K562 (cell line): ENCODE results near the gene LRMDA. TPM values are rescaled to one million over a fixed set of nuclear protein-coding genes. Genes with fewer than 3 reads are reported as not detected.

Experiments used
- ATAC-seq: fragments of 200-7000 bp; cut with Tn5 transposase; 3 replicates; pipeline ENCODE4 v1.9.1; 2020; ENCODE audit warnings: moderate library complexity
- BruUV-seq: library from RNA; stranded (reverse); fragments of 400-500 nt; replicated peaks from 2 replicates; lab custom pipeline; 2021; lab: Mats Ljungman, UMichigan
- CTCF ChIA-PET: fragments of 300-600 bp; formaldehyde crosslinking; extraction: SDS; loops from one replicate; lab custom pipeline; 2021; ENCODE audit warnings: low intra/inter-chr PET ratio; lab: Yijun Ruan, JAX
- POLR2A ChIA-PET: fragments of 300-600, 350-650 bp; sonication (Branson Sonifier 250); formaldehyde crosslinking; extraction: SDS; loops from one replicate; lab custom pipeline; 2021; ENCODE audit warnings: antibody characterized with exemption, inconsistent platforms; lab: Yijun Ruan, JAX
- DNase-seq, 4 experiments: peaks; one replicate each; pipeline versions ENCODE4 v3.0.0 to v3.0.0-alpha.2; 2011 to 2018; ENCODE audit warnings: low spot score in 3 of 4, mixed read lengths in 3 of 4; ENCODE audit errors: extremely low read depth in 1 of 4
- FAIRE-seq: peaks from 2 replicates; lab custom pipeline; 2011; peaks lifted over from hg19 to GRCh38; lab: Jason Lieb, UNC
- H2AFZ ChIP-seq: 2 replicates; pipeline ENCODE4 v1.6.0; 2011; ENCODE audit warnings: low read depth, low read length, control low read depth, inconsistent platforms
- H3K27ac ChIP-seq: fragments of 200-600 bp; 3 replicates; pipeline ENCODE4 v1.8.0; 2011; ENCODE audit warnings: low read depth, mild to moderate bottlenecking, control low read depth, inconsistent platforms, low read length, moderate library complexity, mixed read lengths; ENCODE audit errors: extremely low read depth
- H3K27me3 ChIP-seq, 2 experiments: fragments of 300-600 bp in 1 of 2; 2 replicates in 1 of 2; 3 replicates in 1 of 2; pipeline versions ENCODE4 v1.6.0 to v1.8.0; 2011; ENCODE audit warnings: inconsistent platforms in 2 of 2, low read length in 2 of 2, mild to moderate bottlenecking in 1 of 2, mixed read lengths in 1 of 2, moderate library complexity in 1 of 2; ENCODE audit not compliant: control insufficient read depth in 2 of 2, insufficient read depth in 2 of 2
- H3K36me3 ChIP-seq: fragments of 300-600 bp; 3 replicates; pipeline ENCODE4 v1.8.0; 2011; ENCODE audit warnings: mild to moderate bottlenecking, low read length, inconsistent platforms; ENCODE audit not compliant: control insufficient read depth, insufficient read depth
- H3K4me1 ChIP-seq, 2 experiments: fragments of 200-600 bp in 1 of 2; replicated peaks in 1 of 2; 2 replicates in 1 of 2; 3 replicates in 1 of 2; pipeline versions ENCODE4 v1.5.1 to v1.8.0; 2011; ENCODE audit warnings: inconsistent platforms in 2 of 2, low read length in 2 of 2, mild to moderate bottlenecking in 1 of 2, mixed read lengths in 1 of 2, moderate library complexity in 1 of 2; ENCODE audit not compliant: control insufficient read depth in 2 of 2, insufficient read depth in 2 of 2
- H3K4me2 ChIP-seq: 2 replicates; pipeline ENCODE4 v1.6.1; 2011; ENCODE audit warnings: low read length, control low read depth, inconsistent platforms, mixed read lengths; ENCODE audit not compliant: insufficient read depth
- H3K4me3 ChIP-seq: fragments of 200-600 bp; sonication (generic), shearing (Covaris generic); 2 replicates; pipeline ENCODE4 v1.5.1; 2016; ENCODE audit warnings: control low read depth, inconsistent platforms
- H3K79me2 ChIP-seq: fragments of 200-600 bp; 3 replicates; pipeline ENCODE4 v1.8.0; 2011; ENCODE audit warnings: low read length, inconsistent platforms; ENCODE audit not compliant: control insufficient read depth, insufficient read depth
- H3K9ac ChIP-seq, 2 experiments: 2 replicates each; pipeline versions ENCODE4 v1.6.0 to v1.6.1; 2011; ENCODE audit warnings: low read depth in 2 of 2, low read length in 2 of 2, control low read depth in 1 of 2, inconsistent platforms in 1 of 2, mild to moderate bottlenecking in 1 of 2, mixed read lengths in 1 of 2; ENCODE audit not compliant: insufficient read depth in 1 of 2
- H3K9me1 ChIP-seq: one replicate; pipeline ENCODE4 v1.6.0; 2011; ENCODE audit warnings: inconsistent platforms, mild to moderate bottlenecking, low read length, moderate library complexity; ENCODE audit not compliant: control insufficient read depth, insufficient read depth
- H3K9me3 ChIP-seq: replicated peaks from 2 replicates; pipeline ENCODE4 v1.5.1; 2011; ENCODE audit warnings: low read depth, low read length, inconsistent platforms; ENCODE audit not compliant: control insufficient read depth, insufficient read depth
- H4K20me1 ChIP-seq: replicated peaks from 2 replicates; pipeline ENCODE4 v1.6.1; 2011; ENCODE audit warnings: low read length, inconsistent platforms, mixed read lengths; ENCODE audit not compliant: control insufficient read depth, insufficient read depth
- CBX8 ChIP-seq: fragments of 200-600 bp; sonication (generic); IDR thresholded peaks from 2 replicates; pipeline ENCODE4 v1.6.1; 2012; ENCODE audit warnings: borderline replicate concordance, mixed run types, low read depth, mild to moderate bottlenecking, moderate library complexity, mixed read lengths, low read length, control low read depth, inconsistent platforms; ENCODE audit not compliant: poor library complexity, severe bottlenecking; ENCODE audit errors: extremely low read depth
- CHAMP1 ChIP-seq: fragments of 450-650 bp; IDR thresholded peaks from 2 replicates; pipeline ENCODE4 v1.6.1; 2016; ENCODE audit warnings: mild to moderate bottlenecking
- ELK3 ChIP-seq: fragments of 450-650 bp; formaldehyde crosslinking; IDR thresholded peaks from 2 replicates; pipeline ENCODE4 v1.4.0; 2020; ENCODE audit warnings: mild to moderate bottlenecking
- FOXK1 ChIP-seq: sonication (generic); formaldehyde crosslinking; IDR thresholded peaks from 2 replicates; pipeline ENCODE4 v1.8.0; 2022; ENCODE audit warnings: missing genetic modification reagents, mild to moderate bottlenecking, borderline replicate concordance
- GTF3C2 ChIP-seq: IDR thresholded peaks from 3 replicates; pipeline ENCODE4 v1.6.1; 2011; ENCODE audit warnings: borderline replicate concordance, mild to moderate bottlenecking, moderate library complexity; ENCODE audit not compliant: insufficient read length; ENCODE audit errors: extremely low read depth
- KLF13 ChIP-seq: fragments of 450-650 bp; IDR thresholded peaks from 2 replicates; pipeline ENCODE4 v1.6.1; 2016; ENCODE audit warnings: missing genetic modification characterization, low read depth, mild to moderate bottlenecking, missing compliant biosample characterization, moderate library complexity, borderline replicate concordance
- POLR2G ChIP-seq: fragments of 200-400 bp; formaldehyde crosslinking; IDR thresholded peaks from 2 replicates; pipeline ENCODE4 v1.6.1; 2017; ENCODE audit warnings: low read depth, mild to moderate bottlenecking, antibody characterized with exemption, low read length, moderate library complexity
- RBM22 ChIP-seq: fragments of 200-400 bp; formaldehyde crosslinking; IDR thresholded peaks from 2 replicates; pipeline ENCODE4 v1.6.1; 2018; ENCODE audit warnings: low read length, low read depth; ENCODE audit not compliant: poor library complexity, severe bottlenecking
- SNIP1 ChIP-seq: fragments of 450-650 bp; IDR thresholded peaks from 2 replicates; pipeline ENCODE4 v1.7.1; 2017; ENCODE audit warnings: low read depth, mild to moderate bottlenecking
- ZNF76 ChIP-seq: fragments of 250-450 bp; sonication (Bioruptor Pico); IDR thresholded peaks from 2 replicates; pipeline ENCODE4 v1.4.0; 2020; ENCODE audit warnings: mild to moderate bottlenecking, moderate library complexity, borderline replicate concordance
- ZNF77 ChIP-seq: fragments of 250-450 bp; sonication (Bioruptor Pico); IDR thresholded peaks from 2 replicates; pipeline ENCODE4 v1.5.0; 2020
- WGBS: fragments of 100-300 bp; shearing (Covaris generic); methylation state at CpG from one replicate; pipeline ENCODE4 v1.1.6; 2016; ENCODE audit warnings: low coverage, mixed read lengths; ENCODE audit not compliant: insufficient coverage; ENCODE audit errors: missing lambda C conversion rate; 5-methylcytosine and 5-hydroxymethylcytosine counted together
- in situ Hi-C: fragments of 300-500 bp; cut with MboI; formaldehyde crosslinking; loops from 4 replicates; pipeline ENCODE4 v1.15.0; 2018; ENCODE audit warnings: inconsistent platforms, mixed read lengths
- intact Hi-C: fragments of 100-400 bp; cut with micrococcal nuclease; formaldehyde crosslinking; loops from 2 replicates; pipeline ENCODE4 v1.14.2; 2022
- polyA plus RNA-seq, 8 experiments: library from polyadenylated mRNA; depleted of rRNA in 4 of 8; stranded (reverse) in 5 of 8; unstranded in 3 of 8; fragments of >200 nt; fragmentation: Nextera tagmentation in 2 of 8; fragmentation: Illumina TruSeq in 1 of 8; extraction: Ambion mirVana in 2 of 8; extraction: Trizol in 1 of 8; gene quantifications; 2 replicates each; pipeline versions ENCODE4 v1.2.1 to v1.2.3, GENCODE V29; 2011 to 2014; ENCODE audit warnings: inconsistent platforms in 1 of 8, missing spikeins in 1 of 8
- total RNA-seq, 7 experiments: library from RNA; depleted of rRNA in 6 of 7; stranded (reverse); fragments of >200 nt in 6 of 7; fragmentation: Illumina TruSeq in 2 of 7; extraction: Trizol in 2 of 7; gene quantifications; 2 replicates each; pipeline versions ENCODE4 v1.2.1 to v1.2.3, GENCODE V29; 2011 to 2021; ENCODE audit warnings: low replicate concordance in 1 of 7

The LRMDA gene
- total and polyA plus RNA-seq, 9 of the 15 experiments (the other 6 are each of a cell fraction or from before 2014, with no cell fraction given), result 0.25 TPM; not detected in 8

- ATAC-seq (no peak), DNase-seq (no peak), FAIRE-seq (no peak)
- no TSS peak for BruUV-seq
- Histone ChIP-seq H3K79me2 (no peaks in the 10 kb centered on the region), H3K9ac (no peak overlapping the region), H3K9me1 (no peaks in the 10 kb centered on the region), H4K20me1 (no peaks in the 10 kb centered on the region), H3K9me3 (no peaks in the 10 kb centered on the region), H3K36me3 (no peaks in the 10 kb centered on the region), H3K27me3 (no peaks in the 10 kb centered on the region), H3K4me1 (no peaks in the 10 kb centered on the region), H3K4me3 (no peak overlapping the region), H3K4me2 (no peak overlapping the region), H3K27ac (no peak overlapping the region), H2AFZ (no peak overlapping the region)
- WGBS, result 1% methylated on average over 5 of the region's 5 CpGs
- intact Hi-C loops, result no loop called here
- in situ Hi-C loops, result no loop called here
- ChIA-PET CTCF (no interaction called here), POLR2A (no interaction called here)
- no peak for TF ChIP-seq ZNF76
- TF ChIP-seq CBX8, result no peak
- TF ChIP-seq GTF3C2, result no peak
- TF ChIP-seq FOXK1 (CRISPR knock-in tag), result no peak
- TF ChIP-seq KLF13, result no peak
- no peak for TF ChIP-seq ZNF77 (CRISPR knock-in tag)
- TF ChIP-seq RBM22, result no peak
- no peak for TF ChIP-seq SNIP1
- no peak for TF ChIP-seq ELK3
- TF ChIP-seq CHAMP1, result no peak
- TF ChIP-seq POLR2G, result no peak
These were observed 67.5 kb downstream of the LRMDA start for GRCh38 chr10:75498884-75499350.
